GM21360 (cell line): ENCODE results near the gene KRT1.

ENCODE experiments used
- ATAC-seq: cut with Tn5 transposase; IDR thresholded peaks from one replicate; pipeline ENCODE4 v1.9.1; 2021; ENCODE audit warnings: mild to moderate bottlenecking, moderate library complexity; ENCODE audit not compliant: unreplicated experiment

The KRT1 gene

DNA sequence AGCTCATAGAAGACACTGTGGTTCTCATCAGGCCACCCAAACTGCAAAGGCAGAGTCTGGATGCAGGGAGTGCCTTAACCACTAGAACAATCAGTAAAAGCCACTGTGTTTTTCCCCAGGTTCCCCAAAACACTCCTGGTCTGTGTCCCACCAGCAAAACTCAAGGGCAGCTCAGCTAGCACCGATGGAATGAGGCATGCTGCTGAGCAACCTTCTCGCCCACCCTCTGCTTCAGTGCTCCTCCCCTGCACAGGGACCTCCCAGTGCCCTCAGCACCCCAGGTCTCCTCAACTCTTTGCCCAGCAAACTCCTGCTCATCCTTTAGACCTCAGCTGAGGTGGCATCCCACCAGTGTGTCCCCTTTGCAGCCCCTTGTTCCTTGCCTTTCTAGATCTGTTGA lies 19.2 kb upstream of the KRT1 start:
- no peak for ATAC-seq

DNA sequence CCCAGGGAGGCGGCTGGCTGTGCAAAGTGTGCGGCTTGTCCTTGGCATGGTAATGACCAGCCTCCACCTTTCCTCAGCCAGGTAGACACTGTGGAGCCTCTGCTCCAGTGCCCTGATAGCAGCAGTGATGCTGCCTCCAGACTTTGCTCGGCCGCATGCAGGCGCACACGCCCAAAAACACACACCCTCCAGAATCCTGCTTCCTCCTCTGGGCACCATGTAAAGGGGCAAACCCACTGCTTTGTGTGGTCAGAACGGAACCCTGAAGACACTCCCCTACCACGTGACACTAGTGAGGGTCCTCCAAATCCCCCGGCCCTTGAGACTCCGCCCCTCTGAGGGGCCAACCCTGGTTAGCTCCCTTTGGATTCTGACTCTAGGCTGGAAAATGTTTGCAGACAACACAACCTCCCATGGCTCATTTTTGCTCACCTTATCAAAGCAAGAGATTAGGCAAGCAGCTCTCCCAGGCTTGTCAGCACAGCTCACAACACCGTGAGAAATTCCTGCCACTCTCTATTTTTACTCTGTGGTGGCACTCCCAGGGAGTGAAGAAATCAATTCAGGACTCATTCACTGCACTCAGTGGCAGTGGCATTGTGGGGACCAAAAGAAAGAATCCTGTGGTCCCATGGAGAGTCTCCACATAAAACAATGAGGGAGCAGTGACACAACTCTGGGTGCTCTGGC lies 18.6 kb upstream of the KRT1 start:
- ATAC-seq = no peak

GRCh38 chr12:52697058-52697582 lies 16.9 kb upstream of the KRT1 start:
- no peak for ATAC-seq

DNA sequence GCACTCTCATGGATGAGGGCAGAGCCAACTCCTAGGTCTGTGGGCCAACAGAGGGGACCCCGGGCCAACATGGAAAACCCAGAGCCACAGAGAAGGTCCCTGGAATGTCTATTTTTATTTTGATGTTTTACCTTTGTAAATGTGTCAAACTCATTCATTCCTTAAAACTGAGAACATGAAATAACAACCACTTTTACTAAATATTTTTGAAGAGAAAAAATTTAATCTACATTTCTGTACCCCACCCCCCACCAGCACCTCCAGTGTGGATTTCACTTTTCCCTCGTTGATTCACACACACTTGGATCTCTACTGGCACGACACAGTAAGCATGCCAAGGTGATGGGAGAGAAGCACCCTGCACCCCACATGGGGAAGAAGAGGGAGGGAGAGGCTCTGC lies 16.4 kb upstream of the KRT1 start:
- ATAC-seq = no peak

DNA sequence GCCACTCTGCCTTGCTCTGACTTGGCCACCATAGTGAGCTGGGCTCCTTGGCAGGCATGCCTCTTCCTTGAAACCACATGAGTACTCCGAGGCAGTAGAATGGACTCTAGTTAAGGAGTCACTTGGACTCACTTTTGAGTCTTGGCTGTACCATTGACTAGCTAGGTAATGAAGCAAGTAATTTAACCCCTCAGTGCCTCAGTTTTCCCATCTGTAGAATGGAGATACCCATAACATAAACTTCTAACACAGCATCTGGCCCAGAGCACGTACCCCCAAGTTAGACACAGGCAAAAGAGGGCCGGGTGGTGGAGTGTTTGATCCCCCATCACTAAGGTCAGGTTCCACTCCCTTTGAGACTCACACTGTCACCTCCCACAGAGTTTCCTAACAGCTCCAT lies 14.8 kb upstream of the KRT1 start:
- ATAC-seq = no peak

- ATAC-seq = no peak
Observed at GRCh38 chr12:52694151-52694550, 13.9 kb upstream of the KRT1 start.

DNA sequence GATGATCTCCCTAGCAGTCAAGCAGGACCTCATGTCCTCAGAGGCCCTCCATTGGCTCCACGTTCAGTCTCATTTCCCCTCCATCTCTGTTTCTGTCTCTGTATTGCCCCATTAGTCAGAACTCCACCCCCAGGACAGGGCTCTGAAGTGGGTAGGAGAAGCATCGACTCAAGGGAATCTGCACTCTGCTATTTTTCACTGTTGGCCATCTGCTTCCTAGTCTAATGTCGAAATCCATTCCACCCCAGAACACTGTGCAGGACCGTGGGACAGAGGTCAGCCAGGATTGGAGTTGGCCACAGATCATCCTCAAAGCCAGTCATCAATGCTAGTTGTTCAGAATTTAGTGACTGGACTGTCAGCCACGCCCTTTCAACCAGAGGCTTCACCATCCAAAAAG lies 13.1 kb upstream of the KRT1 start:
- no peak for ATAC-seq

DNA sequence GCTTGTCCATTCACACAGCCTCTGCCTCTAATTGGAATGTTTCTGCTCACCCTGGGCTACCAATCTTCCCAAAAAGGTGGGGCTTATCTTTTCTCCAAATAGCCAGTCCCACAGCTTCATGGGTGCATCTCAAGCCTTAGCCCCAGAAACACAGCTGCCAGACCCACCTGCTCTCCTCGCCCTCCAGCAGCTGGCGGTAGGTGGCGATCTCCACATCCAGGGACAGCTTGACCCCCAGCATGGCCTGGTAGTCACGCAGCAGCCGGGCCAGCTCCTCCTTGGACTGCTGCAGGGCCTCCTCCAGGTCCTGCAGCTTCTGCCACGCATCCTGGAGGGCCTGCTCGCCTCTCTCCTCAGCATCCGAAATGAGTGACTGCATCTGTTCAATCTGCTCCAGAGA lies 12.0 kb upstream of the KRT1 start:
- no peak for ATAC-seq

- no peak for ATAC-seq
Observed at GRCh38 chr12:52691841-52692150, 11.6 kb upstream of the KRT1 start.

- ATAC-seq = no peak
Observed at GRCh38 chr12:52691076-52691840, 11.1 kb upstream of the KRT1 start.

DNA sequence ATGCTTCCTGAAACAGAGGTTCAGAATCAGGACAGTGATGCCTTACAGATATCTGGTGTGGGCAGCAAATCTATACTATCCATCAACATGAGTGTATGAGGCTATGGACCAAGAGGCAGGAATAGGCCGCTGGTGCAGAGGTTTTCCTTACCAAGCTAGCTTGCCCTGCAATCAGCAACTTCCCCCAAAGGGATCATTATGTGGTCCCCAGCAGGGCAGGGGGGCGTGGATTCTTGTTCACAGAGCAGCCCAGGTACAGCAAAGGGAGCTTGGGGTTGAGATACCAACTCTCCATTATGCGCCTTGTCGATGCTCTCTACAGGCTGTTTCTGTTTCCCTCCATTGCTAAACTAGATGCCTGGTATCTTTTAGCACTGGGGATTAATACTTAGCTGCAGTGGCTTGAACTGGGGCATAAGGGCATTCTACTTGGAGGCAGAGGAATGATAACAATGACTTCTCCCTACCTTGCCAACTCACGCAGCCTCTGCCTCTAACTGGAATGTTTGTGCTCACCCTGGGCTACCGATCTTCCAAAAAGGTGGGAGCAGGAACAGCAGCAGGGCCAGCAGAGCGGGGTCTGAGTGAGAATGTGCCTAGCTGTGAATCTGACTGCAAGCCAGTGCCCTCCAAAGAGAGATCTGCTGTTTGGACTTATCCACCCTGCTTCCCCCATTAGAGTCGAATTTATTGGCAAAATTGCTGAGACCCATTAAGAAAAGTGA lies 10.3 kb upstream of the KRT1 start:
- no peak for ATAC-seq

GRCh38 chr12:52689936-52690335 lies 9.7 kb upstream of the KRT1 start:
- no peak for ATAC-seq

DNA sequence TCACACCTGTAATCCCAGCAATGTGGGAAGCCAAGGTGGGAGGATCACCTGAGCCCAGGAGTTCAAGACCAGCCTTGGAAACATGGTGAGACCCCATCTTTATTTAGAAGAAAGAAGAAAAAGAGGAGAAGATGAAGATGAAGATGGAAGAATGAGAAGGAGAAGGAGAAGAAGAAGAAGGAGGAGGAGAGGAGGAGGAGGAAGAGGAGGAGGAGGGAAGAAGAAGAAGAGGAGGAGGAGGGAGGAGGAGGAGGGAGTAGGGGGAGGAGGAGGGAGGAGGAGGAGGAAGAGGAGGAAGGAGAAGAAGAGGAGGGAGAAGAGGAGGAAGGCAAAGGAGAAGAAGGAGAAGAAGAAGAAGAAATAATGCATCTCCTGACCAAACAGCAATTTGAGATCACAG lies 9.0 kb upstream of the KRT1 start:
- ATAC-seq = no peak

DNA sequence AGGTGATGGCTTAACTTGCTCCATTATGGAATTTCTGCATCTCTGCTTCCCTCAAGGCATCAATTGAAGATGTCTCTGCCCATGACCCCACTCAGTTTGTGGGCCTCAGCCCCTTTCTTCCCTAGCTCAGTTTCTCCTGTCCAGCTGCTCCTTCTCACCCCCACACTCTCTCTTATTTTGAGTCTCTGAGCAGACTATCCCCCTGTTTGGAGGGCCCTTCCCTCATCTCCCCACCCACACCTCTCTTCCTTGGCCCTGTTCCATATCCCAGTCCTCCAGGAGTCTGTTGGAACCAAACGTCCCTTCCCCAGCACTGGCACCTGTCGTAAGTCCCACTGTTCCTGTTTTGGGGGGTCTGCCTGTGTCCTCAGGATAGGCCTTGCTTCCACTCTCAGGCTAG lies 8.3 kb upstream of the KRT1 start:
- no peak for ATAC-seq

- no peak for ATAC-seq
Observed at GRCh38 chr12:52687497-52688385, 7.5 kb upstream of the KRT1 start.

GRCh38 chr12:52686756-52687487 lies 6.7 kb upstream of the KRT1 start:
- no peak for ATAC-seq

DNA sequence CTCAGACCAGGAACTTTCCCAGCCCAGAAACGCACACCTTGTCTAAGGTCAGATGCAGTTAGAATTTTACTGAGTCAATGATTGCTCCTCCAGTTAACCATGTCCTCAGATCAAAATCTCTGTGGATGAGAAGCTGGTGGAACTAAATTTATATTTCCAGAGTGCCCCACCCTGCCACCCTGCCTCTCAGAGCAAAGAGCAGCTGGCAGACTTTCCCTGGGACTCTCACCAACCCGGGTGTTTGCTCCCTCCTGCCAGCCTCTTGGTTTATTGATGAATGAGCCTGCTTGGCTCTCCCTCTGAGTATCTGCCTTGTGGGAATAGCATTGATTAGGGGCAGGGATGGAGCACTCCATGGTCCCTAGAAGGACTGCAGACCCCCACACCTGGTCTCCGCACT lies 5.9 kb upstream of the KRT1 start:
- ATAC-seq = no peak

DNA sequence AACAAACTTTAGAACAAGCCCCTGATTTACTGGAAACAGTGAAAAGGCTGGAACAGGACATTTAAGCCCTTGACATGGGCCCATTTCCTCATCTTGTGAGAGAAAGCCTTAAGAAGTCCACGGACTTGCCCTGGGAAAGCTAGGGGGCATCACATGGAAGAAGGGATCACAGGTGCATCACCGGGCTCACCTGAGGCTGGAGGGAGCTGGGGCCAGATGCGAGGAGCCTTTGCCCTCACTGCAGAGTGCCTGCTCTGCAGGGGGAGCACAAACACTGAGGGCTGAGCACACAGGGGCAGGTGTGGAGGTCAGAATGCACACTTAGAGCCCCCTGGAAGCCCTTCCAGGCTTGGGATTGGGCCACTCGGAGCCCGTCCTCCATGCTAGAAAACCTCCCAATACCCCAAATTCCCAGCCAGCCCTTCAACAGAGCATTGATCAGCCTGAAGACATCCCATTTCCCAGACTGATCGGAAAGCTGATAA lies 5.2 kb upstream of the KRT1 start:
- ATAC-seq = no peak

DNA sequence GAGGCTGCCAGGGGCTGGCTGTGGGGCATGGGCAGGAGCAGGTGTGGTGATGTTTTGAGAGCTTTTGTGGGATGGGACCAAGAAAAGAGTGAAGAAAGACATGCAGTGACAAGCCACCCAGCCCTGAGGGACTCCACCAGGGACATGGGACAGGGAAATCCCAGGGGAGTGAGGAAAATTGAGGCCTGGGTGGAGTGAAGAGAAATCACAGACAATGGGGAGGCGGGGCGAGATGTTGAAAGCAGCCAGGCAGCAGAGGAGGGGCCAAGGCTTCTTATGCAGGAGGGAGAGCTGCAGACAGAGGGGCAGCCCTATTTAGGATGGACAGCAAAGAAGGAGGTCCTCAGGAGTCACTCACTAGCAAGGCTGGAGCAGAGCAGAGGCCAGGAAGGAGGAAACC lies 4.2 kb upstream of the KRT1 start:
- no peak for ATAC-seq
